Effector CD4-positive, alpha-beta T cell (primary cell): ENCODE results near the gene COX4I1.
"Not testable (repeated sequence)": the region's sequence is repeated elsewhere in the genome, so short reads cannot be mapped to it uniquely, and the experiment has no call there.

Experiments
- DNase-seq: peaks from one replicate; pipeline ENCODE4 v3.0.0-alpha.2; 2020

The COX4I1 gene

GRCh38 chr16:85826686-85827247 is 27.3 kb downstream of the COX4I1 start:
- no peak for DNase-seq

GRCh38 chr16:85828166-85828565 is 28.7 kb downstream of the COX4I1 start:
- DNase-seq: no peak

- no peak for DNase-seq
These were observed 29.8 kb downstream of the COX4I1 start for GRCh38 chr16:85829171-85829719.

GRCh38 chr16:85829751-85830445 is 30.4 kb downstream of the COX4I1 start:
- DNase-seq: no peak

- DNase-seq: no peak
These were observed 31.3 kb downstream of the COX4I1 start for GRCh38 chr16:85830821-85831220.

- DNase-seq: no peak
These were observed 33.2 kb downstream of the COX4I1 start for GRCh38 chr16:85832570-85833218.

- no peak for DNase-seq
These were observed 33.9 kb downstream of the COX4I1 start for GRCh38 chr16:85833219-85833920.

GRCh38 chr16:85834741-85835140 is 35.2 kb downstream of the COX4I1 start:
- no peak for DNase-seq

GRCh38 chr16:85835227-85835751 is 35.8 kb downstream of the COX4I1 start:
- DNase-seq: no peak

- DNase-seq: no peak
These were observed 36.6 kb downstream of the COX4I1 start for GRCh38 chr16:85835956-85836705.

GRCh38 chr16:85836706-85837582 is 37.4 kb downstream of the COX4I1 start:
- DNase-seq: no peak

GRCh38 chr16:85837654-85838053 is 38.2 kb downstream of the COX4I1 start:
- DNase-seq: not testable (repeated sequence)

GRCh38 chr16:85838381-85838780 is 38.9 kb downstream of the COX4I1 start:
- no peak for DNase-seq

GRCh38 chr16:85838876-85839585 is 39.5 kb downstream of the COX4I1 start:
- DNase-seq: no peak

GRCh38 chr16:85839681-85840240 is 40.3 kb downstream of the COX4I1 start:
- no peak for DNase-seq

- no peak for DNase-seq
These were observed 40.9 kb downstream of the COX4I1 start for GRCh38 chr16:85840395-85840794.

GRCh38 chr16:85840801-85841200 is 41.3 kb downstream of the COX4I1 start:
- no peak for DNase-seq

GRCh38 chr16:85842435-85842834 is 42.9 kb downstream of the COX4I1 start:
- no peak for DNase-seq

- no peak for DNase-seq
These were observed 43.4 kb downstream of the COX4I1 start for GRCh38 chr16:85842848-85843247.

- no peak for DNase-seq
These were observed 44.1 kb downstream of the COX4I1 start for GRCh38 chr16:85843471-85844168.
